Lower lobe of right lung (tissue), 2 donors: ENCODE results near the gene GRM7. TPM values are rescaled to one million over a fixed set of nuclear protein-coding genes. Genes with fewer than 3 reads are reported as not detected.

ENCODE experiments used
- ATAC-seq, 2 donors: fragments of 200-7000 bp; cut with Tn5 transposase; one replicate each; pipeline ENCODE4 v1.9.1; 2020 to 2022; ENCODE audit warnings: mild to moderate bottlenecking in 2 of 2, moderate library complexity in 2 of 2
- DNase-seq: peaks from one replicate; pipeline ENCODE4 v3.0.0-alpha.2; 2020
- H3K27ac ChIP-seq: fragments of 200-600 bp; one replicate; pipeline ENCODE4 v1.8.0; 2022
- H3K27me3 ChIP-seq: fragments of 200-600 bp; one replicate; pipeline ENCODE4 v1.8.0; 2022; ENCODE audit warnings: low read depth
- H3K36me3 ChIP-seq: fragments of 200-600 bp; one replicate; pipeline ENCODE4 v1.8.0; 2022; ENCODE audit warnings: mild to moderate bottlenecking
- H3K4me1 ChIP-seq: fragments of 200-600 bp; one replicate; pipeline ENCODE4 v1.8.0; 2022
- H3K4me3 ChIP-seq: fragments of 200-600 bp; one replicate; pipeline ENCODE4 v1.8.0; 2022; ENCODE audit warnings: mild to moderate bottlenecking
- H3K9me3 ChIP-seq: fragments of 200-600 bp; one replicate; pipeline ENCODE4 v1.8.0; 2022
- CTCF ChIP-seq: fragments of 200-600 bp; IDR thresholded peaks from one replicate; pipeline ENCODE4 v1.8.0; 2022; ENCODE audit warnings: antibody characterized with exemption, mild to moderate bottlenecking
- intact Hi-C: fragments of 100-400 bp; cut with DNase I; formaldehyde crosslinking; loops from one replicate; pipeline ENCODE4 v1.11.0; 2022
- total RNA-seq: library from RNA; stranded (reverse); fragmentation: NEBNext Ultra II Directional; extraction: Animal tissue kit (Norgen Biotek cat#: 25700); gene quantifications from one replicate; pipeline ENCODE4 v1.2.1, GENCODE V29; 2021
- donor health status: DM: no; HTN: yes; CAD: no; lungs with severe emphysema.

Gene GRM7
- total RNA-seq, 1 donor from 2014 or later: 0.86 TPM

GRCh38 chr3:7697548-7697947 is 836.6 kb downstream of the GRM7 start:
- DNase-seq (no peak), ATAC-seq (no peak)
- intact Hi-C loops: no loop called here
- Histone ChIP-seq H3K9me3 (no peaks in the 10 kb centered on the region), H3K4me1 (no peaks in the 10 kb centered on the region), H3K36me3 (no peaks in the 10 kb centered on the region), H3K27me3 (no peaks in the 10 kb centered on the region), H3K4me3 (no peak overlapping the region), H3K27ac (no peak overlapping the region)
- no peak for TF ChIP-seq CTCF

- Histone ChIP-seq H3K4me1 (no peaks in the 10 kb centered on the region), H3K27me3 (no peaks in the 10 kb centered on the region), H3K36me3 (no peaks in the 10 kb centered on the region), H3K9me3 (no peaks in the 10 kb centered on the region), H3K4me3 (no peak overlapping the region), H3K27ac (no peak overlapping the region)
- DNase-seq (no peak), ATAC-seq (no peak)
- no peak for TF ChIP-seq CTCF
- intact Hi-C loops: no loop called here
These were observed 839.6 kb downstream of the GRM7 start for GRCh38 chr3:7700539-7700938.

GRCh38 chr3:7700977-7701376 is 840.1 kb downstream of the GRM7 start:
- intact Hi-C loops: no loop called here
- Histone ChIP-seq H3K27ac (no peak overlapping the region), H3K36me3 (no peaks in the 10 kb centered on the region), H3K4me3 (no peak overlapping the region), H3K4me1 (no peaks in the 10 kb centered on the region), H3K9me3 (no peaks in the 10 kb centered on the region), H3K27me3 (no peaks in the 10 kb centered on the region)
- DNase-seq (no peak), ATAC-seq (no peak)
- no peak for TF ChIP-seq CTCF

- intact Hi-C loops: no loop called here
- Histone ChIP-seq H3K9me3 (no peaks in the 10 kb centered on the region), H3K36me3 (no peaks in the 10 kb centered on the region), H3K4me3 (no peak overlapping the region), H3K4me1 (no peaks in the 10 kb centered on the region), H3K27me3 (no peaks in the 10 kb centered on the region), H3K27ac (no peak overlapping the region)
- TF ChIP-seq CTCF: no peak
- DNase-seq (peak; percentile 47), ATAC-seq (peak; percentile 84 to 87)
These were observed 846.3 kb downstream of the GRM7 start for GRCh38 chr3:7707187-7707586.

GRCh38 chr3:7709376-7710082 is 848.6 kb downstream of the GRM7 start:
- no peak for DNase-seq
- TF ChIP-seq CTCF: no peak
- H3K36me3 ChIP-seq: no peaks in the 10 kb centered on the region
- no peak overlapping the region for H3K27ac ChIP-seq
- intact Hi-C loops: no loop called here
- H3K4me3 ChIP-seq: no peak overlapping the region
- no peaks in the 10 kb centered on the region for H3K27me3 ChIP-seq
- ATAC-seq: no peak
- H3K4me1 ChIP-seq: no peaks in the 10 kb centered on the region
- H3K9me3 ChIP-seq: no peaks in the 10 kb centered on the region
